Panc1 (cell line): Measurements from ENCODE around the gene ASIC1. TPM values are rescaled to one million over a fixed set of nuclear protein-coding genes. Genes with fewer than 3 reads are reported as not detected.
A peak's percentile ranks its signal among the peaks of the same experiment; 100 is the strongest.

Experiments
- ATAC-seq: fragments of 200-7000 bp; cut with Tn5 transposase; 2 replicates; pipeline ENCODE4 v1.9.1; 2020; ENCODE audit warnings: mild to moderate bottlenecking, moderate library complexity
- BruUV-seq: library from RNA; stranded (reverse); fragments of 400-500 nt; replicated peaks from 2 replicates; lab custom pipeline; 2021; lab: Mats Ljungman, UMichigan
- CTCF ChIA-PET: fragments of 300-600 bp; sonication (Branson Sonifier 250); formaldehyde crosslinking; loops from one replicate; lab custom pipeline; 2022; ENCODE audit warnings: antibody characterized with exemption; lab: Charles Lee
- POLR2A ChIA-PET: fragments of 300-600 bp; sonication (Branson Sonifier 250); formaldehyde crosslinking; loops from one replicate; lab custom pipeline; 2022; ENCODE audit warnings: antibody characterized with exemption; lab: Charles Lee
- DNase-seq: peaks from one replicate; pipeline ENCODE4 v3.0.0-alpha.2; 2010; ENCODE audit warnings: low read depth, low spot score
- H3K27ac ChIP-seq: 2 replicates; pipeline ENCODE4 v1.5.1; 2011; ENCODE audit warnings: mild to moderate bottlenecking, low read length, inconsistent platforms
- H3K27me3 ChIP-seq: fragments of 200-500 bp; sonication (Bioruptor generic); 2 replicates; pipeline ENCODE4 v1.6.0; 2014; ENCODE audit warnings: low read length, inconsistent platforms; ENCODE audit not compliant: control insufficient read depth, insufficient read depth
- H3K36me3 ChIP-seq: fragments of 200-500 bp; sonication (Bioruptor generic); 2 replicates; pipeline ENCODE4 v1.5.1; 2014; ENCODE audit warnings: inconsistent platforms, mild to moderate bottlenecking, low read length, moderate library complexity; ENCODE audit not compliant: control insufficient read depth, insufficient read depth
- H3K4me1 ChIP-seq: 2 replicates; pipeline ENCODE4 v1.5.1; 2011; ENCODE audit warnings: inconsistent platforms, mild to moderate bottlenecking, low read length, moderate library complexity; ENCODE audit not compliant: control insufficient read depth, insufficient read depth
- H3K4me3 ChIP-seq, 2 experiments: 2 replicates each; pipeline ENCODE4 v1.5.1; 2011 to 2012; ENCODE audit warnings: low read depth in 2 of 2, low read length in 2 of 2, mild to moderate bottlenecking in 2 of 2, inconsistent platforms in 1 of 2, moderate library complexity in 1 of 2
- H3K9me3 ChIP-seq: fragments of 200-500 bp; sonication (Bioruptor generic); 2 replicates; pipeline ENCODE4 v1.5.1; 2014; ENCODE audit warnings: low read depth, mild to moderate bottlenecking, inconsistent platforms, low read length, moderate library complexity; ENCODE audit not compliant: control insufficient read depth, insufficient read depth
- CTCF ChIP-seq: fragments of 450-650 bp; IDR thresholded peaks from 2 replicates; pipeline ENCODE4 v1.5.1; 2017; ENCODE audit warnings: mild to moderate bottlenecking
- POLR2AphosphoS5 ChIP-seq: IDR thresholded peaks from 2 replicates; pipeline ENCODE4 v1.6.1; 2012; ENCODE audit warnings: mild to moderate bottlenecking, low read depth, low read length, moderate library complexity
- REST ChIP-seq, 2 experiments: IDR thresholded peaks; 2 replicates each; pipeline ENCODE4 v1.6.1; 2011 to 2012; ENCODE audit warnings: low read depth in 2 of 2, control low read depth in 1 of 2, low read length in 1 of 2, mild to moderate bottlenecking in 1 of 2, moderate library complexity in 1 of 2; ENCODE audit not compliant: insufficient read depth in 1 of 2
- SIN3A ChIP-seq: IDR thresholded peaks from 2 replicates; pipeline ENCODE4 v1.6.1; 2012; ENCODE audit warnings: low read depth, mild to moderate bottlenecking, low read length, moderate library complexity, borderline replicate concordance; ENCODE audit not compliant: insufficient read depth
- TCF7L2 ChIP-seq: IDR thresholded peaks from 2 replicates; pipeline ENCODE4 v1.6.1; 2011; ENCODE audit warnings: mild to moderate bottlenecking, low read depth, low read length, inconsistent platforms
- in situ Hi-C: cut with HindIII; loops from 2 replicates; pipeline ENCODE4 v1.10.0; 2016; ENCODE audit warnings: low sequenced_read_pairs, low pct_unique_long_range_greater_than_20kb
- intact Hi-C: fragments of 100-400 bp; cut with micrococcal nuclease; formaldehyde crosslinking; loops from one replicate; pipeline ENCODE4 v1.10.0; 2022; ENCODE audit not compliant: unreplicated experiment
- total RNA-seq: library from RNA; stranded (reverse); gene quantifications from one replicate; pipeline ENCODE4 v1.2.1, GENCODE V29; 2021; ENCODE audit not compliant: unreplicated experiment

ASIC1 gene
- total RNA-seq, 1 experiment from 2014 or later = 13.5 TPM

- ChIA-PET CTCF (interaction anchor here (0.7 to 2.5 kb wide), 3 partner anchors 9 to 74 kb away, joined by 4 to 12 read pairs (median 6); partner anchors contain the start of gene COX14), POLR2A (interaction anchor here (0.6 kb wide), 1 partner anchor 13 kb away, joined by 3 read pairs; no protein-coding TSS in a partner anchor)
- Histone ChIP-seq H3K4me3 (no peak overlapping the region), H3K9me3 (no peaks in the 10 kb centered on the region), H3K4me1 (peaks cover 7% of the 10 kb centered on the region; the same call in 1 of the 2 replicates), H3K27ac (no peak overlapping the region), H3K36me3 (no peaks in the 10 kb centered on the region), H3K27me3 (no peaks in the 10 kb centered on the region)
- intact Hi-C loops = no loop called here
- no peak for TF ChIP-seq CTCF
- peak; percentile 39; the same call in 1 of the 2 replicates for TF ChIP-seq POLR2AphosphoS5
- DNase-seq (no peak), ATAC-seq (no peak)
- in situ Hi-C loops = no loop called here
- no TSS peak for BruUV-seq
These were observed 44.7 kb downstream of the ASIC1 start for GRCh38 chr12:50102131-50102531.

GRCh38 chr12:50102646-50103309, 45.4 kb downstream of the ASIC1 start:
- Histone ChIP-seq H3K4me1 (peaks cover 7% of the 10 kb centered on the region; the same call in 1 of the 2 replicates), H3K36me3 (no peaks in the 10 kb centered on the region), H3K4me3 (no peak overlapping the region), H3K27me3 (no peaks in the 10 kb centered on the region), H3K9me3 (no peaks in the 10 kb centered on the region), H3K27ac (no peak overlapping the region)
- DNase-seq = no peak
- intact Hi-C loops (no loop called here), in situ Hi-C loops (no loop called here)
- POLR2A ChIA-PET = interaction anchor here (0.6 kb wide), 1 partner anchor 13 kb away, joined by 3 read pairs; no protein-coding TSS in a partner anchor
- no TSS peak for BruUV-seq
- CTCF ChIA-PET = interaction anchor here (0.5 to 2.5 kb wide), 3 partner anchors 9 to 212 kb away, joined by 4 to 12 read pairs (median 4); partner anchors contain the start of gene COX14
- ATAC-seq = peak; percentile 37
- no peak for TF ChIP-seq SIN3A
- TF ChIP-seq TCF7L2 = no peak
- TF ChIP-seq CTCF = no peak
- no peak for TF ChIP-seq REST (IDR thresholded peaks at IDR 0.05; ENCODE audit: insufficient read depth in 1 of 2, low read depth in 2 of 2, low read length in 1 of 2)
- 0 out of 2 replicates have a peak, but pooled peaks have one; percentile 13 for TF ChIP-seq POLR2AphosphoS5
